NOMO-1 treated with DMSO at 0.1 percent for 48 hours (cell line): ENCODE results near the gene ZNF775.

Source experiments
- DNase-seq: peaks from one replicate; lab custom pipeline; 2025; ENCODE audit not compliant: unreplicated experiment; lab: John Stamatoyannopoulos, UW

The ZNF775 gene

DNA sequence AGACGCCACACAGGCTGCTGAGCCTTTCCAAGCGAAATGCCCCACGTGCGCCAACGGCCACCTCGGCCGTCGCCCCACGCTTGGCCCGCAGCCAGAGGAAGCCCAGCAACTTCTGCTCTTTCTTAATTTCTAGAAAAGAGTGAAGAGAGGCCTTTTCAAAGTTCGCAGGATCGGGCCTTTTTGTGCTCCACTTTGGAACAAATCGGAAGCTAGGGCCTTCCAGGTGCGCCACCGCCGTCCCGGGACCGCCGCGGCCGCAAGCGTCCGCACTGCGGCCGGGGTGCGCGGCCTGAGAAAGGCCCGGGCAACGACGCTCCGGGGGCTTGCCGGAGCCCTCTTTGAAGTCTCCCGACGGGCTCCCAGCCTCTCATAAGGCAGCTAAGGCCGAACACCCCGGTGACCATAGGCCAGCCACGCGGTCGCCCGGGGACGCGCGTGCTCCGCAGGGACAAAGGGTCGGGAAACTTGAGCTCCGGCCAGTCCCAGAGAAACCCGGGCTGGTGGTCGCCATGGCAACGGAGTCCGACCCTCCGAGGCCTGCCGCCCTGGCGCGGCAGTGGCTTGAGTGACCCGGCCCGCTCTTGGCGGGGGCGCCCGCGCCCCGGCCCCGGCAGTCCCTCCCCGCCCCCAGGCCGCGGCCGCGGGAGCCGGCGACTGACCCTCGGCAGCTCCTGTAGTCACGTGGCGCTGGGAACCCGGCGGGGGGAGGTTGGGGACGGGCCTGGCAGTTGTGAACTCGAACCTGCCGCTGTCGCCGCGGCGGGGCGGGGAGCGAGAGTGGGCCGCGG lies 10.8 kb upstream of the ZNF775 start, which contains the start of gene REPIN1:
Gene REPIN1 (plus strand): TSS at position 727 of the 788 bp plus-strand sequence. CDS start 890 bp downstream, outside the sequence.
- peak; percentile 60 for DNase-seq

DNA sequence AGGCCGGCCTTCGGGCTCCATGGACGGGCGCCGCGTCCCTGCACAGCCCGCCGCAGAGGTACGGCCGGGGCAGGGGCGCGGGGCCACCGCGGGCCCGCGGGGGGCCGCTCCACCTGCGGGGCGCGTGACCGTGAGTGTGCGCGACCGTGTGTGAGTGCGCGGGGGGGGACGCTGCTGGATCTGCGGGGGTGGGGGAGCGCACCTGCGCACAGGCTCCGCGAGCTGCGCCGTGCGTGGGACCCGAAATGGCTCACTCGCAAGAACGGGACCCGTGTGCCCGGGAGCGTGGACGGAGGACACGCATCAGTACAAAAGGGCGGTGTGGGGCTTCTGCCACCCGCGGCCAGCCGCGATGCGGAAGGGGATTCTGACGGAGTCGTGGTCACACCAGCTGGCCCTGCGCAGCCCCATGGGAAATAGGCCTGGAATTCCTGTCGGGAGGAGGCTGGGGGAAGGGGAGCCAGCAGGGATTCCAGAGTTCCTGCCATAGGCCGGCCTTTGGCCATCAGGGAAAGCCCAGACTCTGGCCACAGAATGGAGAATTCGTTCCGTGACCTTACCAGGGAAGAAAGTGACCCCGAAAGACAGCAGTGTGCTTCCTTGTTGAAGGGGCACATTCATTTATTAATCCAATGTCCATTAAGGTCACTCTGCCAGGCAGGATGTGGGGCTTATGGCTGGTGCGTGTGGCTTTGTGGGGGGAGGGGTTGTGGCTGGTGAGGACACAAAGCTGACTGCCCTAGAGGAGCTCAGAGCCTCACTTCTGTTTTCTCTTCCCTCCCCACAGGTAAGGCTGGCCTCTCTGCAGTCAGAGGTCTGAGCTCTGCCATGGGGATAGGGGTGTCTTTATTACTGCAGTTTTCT lies 10.0 kb upstream of the ZNF775 start:
- no peak for DNase-seq

DNA sequence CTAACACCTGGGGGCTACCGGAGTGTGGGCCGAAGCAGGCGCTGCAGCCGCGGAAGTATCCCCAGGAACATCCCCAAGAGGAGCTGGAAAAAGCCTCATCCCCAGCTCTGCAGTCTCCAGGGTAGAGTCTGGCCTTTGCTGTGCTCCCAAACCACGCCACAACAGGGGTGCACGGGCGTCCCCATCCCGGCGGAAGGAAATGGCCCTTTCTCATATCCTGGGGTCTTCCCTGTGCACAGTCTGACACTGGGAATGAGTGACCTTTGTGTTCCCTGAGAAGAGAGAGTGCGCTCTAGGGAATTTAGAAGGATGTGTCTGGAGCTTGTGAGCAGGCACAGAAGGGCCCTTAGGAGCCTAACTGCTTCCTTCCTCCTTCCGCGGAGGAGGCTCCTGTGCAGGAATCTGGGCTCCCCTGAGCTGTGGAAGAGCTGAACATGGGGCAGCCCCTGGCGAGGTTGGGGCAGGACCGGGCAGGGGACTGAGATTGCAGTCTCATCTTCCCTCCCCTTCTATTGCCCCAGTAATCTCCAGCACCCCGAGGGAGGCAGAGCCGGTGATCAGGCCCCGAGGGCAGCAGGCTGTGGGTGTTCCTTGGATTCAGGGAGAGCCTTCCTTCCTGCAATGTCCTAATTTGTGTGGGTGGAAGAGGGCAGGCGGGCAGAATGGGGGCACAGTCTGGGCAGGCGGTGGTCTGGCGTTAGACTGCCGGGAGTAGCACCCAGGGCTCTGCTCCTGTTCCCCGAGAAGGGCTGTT lies 9.2 kb upstream of the ZNF775 start:
- no peak for DNase-seq

DNA sequence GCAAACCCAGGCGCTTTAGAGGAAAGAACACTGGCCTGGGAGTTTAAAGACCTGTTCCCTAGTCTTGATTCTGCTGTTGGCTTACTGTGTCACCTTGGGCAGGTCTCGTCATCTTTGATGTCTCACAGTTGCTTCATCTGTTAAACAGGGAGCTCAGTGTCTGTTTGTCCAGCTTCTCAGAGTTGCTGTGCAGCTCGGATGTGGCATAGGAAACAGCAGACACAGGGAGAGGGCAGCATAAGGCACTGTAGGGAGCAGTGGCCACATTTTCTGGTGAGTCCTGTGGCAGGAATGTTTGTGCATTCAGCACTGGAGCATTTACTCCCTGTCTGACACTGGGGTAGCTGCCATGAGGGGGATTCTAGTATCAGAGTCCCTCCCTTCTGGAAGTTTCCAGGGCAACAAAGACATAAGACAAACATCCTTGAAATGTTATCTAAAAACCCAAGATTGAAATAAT lies 8.5 kb upstream of the ZNF775 start:
- DNase-seq = no peak

DNA sequence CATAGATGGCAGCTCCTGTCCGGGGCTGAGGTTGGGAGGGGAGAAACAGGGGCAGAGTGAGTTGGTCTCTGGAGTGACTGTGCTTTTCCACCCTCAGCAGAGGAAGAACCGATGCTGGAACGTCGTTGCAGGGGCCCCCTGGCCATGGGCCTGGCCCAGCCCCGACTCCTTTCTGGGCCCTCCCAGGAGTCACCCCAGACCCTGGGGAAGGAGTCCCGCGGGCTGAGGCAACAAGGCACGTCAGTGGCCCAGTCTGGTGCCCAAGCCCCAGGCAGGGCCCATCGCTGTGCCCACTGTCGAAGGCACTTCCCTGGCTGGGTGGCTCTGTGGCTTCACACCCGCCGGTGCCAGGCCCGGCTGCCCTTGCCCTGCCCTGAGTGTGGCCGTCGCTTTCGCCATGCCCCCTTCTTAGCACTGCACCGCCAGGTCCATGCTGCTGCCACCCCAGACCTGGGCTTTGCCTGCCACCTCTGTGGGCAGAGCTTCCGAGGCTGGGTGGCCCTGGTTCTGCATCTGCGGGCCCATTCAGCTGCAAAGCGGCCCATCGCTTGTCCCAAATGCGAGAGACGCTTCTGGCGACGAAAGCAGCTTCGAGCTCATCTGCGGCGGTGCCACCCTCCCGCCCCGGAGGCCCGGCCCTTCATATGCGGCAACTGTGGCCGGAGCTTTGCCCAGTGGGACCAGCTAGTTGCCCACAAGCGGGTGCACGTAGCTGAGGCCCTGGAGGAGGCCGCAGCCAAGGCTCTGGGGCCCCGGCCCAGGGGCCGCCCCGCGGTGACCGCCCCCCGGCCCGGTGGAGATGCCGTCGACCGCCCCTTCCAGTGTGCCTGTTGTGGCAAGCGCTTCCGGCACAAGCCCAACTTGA lies 7.8 kb upstream of the ZNF775 start:
- DNase-seq = no peak

DNA sequence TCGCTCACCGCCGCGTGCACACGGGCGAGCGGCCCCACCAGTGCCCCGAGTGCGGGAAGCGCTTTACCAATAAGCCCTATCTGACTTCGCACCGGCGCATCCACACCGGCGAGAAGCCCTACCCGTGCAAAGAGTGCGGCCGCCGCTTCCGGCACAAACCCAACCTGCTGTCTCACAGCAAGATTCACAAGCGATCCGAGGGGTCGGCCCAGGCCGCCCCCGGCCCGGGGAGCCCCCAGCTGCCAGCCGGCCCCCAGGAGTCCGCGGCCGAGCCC lies 7.2 kb upstream of the ZNF775 start:
- no peak for DNase-seq

DNA sequence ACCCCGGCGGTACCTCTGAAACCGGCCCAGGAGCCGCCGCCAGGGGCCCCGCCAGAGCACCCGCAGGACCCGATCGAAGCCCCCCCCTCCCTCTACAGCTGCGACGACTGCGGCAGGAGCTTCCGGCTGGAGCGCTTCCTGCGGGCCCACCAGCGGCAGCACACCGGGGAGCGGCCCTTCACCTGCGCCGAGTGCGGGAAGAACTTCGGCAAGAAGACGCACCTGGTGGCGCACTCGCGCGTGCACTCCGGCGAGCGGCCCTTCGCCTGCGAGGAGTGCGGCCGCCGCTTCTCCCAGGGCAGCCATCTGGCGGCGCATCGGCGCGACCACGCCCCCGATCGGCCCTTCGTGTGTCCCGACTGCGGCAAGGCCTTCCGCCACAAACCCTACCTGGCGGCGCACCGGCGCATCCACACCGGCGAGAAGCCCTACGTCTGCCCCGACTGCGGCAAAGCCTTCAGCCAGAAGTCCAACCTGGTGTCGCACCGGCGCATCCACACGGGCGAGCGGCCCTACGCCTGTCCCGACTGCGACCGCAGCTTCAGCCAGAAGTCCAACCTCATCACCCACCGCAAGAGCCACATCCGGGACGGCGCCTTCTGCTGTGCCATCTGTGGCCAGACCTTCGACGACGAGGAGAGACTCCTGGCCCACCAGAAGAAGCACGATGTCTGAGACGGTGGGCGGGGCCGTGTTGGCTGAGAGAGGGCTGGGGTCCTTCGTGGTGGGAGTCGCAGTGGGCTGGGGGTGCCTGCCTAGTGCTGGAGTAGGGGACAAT lies 6.7 kb upstream of the ZNF775 start:
- no peak for DNase-seq

DNA sequence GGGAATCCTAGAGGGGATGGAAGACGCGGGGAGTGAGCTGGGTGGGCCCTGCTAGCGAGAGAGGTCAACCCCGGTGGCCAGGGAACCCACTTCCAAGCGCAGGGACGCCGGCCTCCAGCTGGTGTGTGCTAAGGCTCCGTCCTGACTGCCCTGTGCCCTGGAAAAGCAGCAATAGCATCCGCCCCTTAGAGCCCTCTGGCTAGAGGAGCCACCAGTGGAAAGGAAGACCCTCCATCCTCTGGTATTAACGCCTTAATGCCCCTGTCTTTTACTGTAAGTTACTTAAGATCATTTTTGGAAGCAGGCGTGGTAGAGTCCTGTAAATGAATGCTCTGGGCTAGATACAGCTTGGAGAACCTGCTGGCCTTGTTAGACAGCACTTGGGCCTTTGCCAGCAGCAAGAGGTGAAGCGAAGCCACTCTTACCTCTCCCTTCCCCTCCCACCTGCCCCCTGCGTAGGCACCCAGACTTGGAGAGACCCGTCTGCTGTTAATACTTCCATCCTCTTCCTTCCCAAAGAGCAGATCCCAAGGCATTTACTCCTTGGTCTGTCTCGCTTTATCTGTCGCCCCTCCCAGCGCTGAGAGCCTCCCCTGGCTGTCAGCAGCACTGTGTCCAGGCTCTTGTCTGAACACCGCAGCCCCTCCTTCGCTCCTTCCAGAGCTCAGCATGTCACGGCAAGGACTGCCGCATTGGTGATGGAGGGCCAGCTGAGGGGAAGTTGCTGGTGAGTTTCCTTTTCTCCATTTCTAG lies 5.9 kb upstream of the ZNF775 start:
- DNase-seq = no peak

DNA sequence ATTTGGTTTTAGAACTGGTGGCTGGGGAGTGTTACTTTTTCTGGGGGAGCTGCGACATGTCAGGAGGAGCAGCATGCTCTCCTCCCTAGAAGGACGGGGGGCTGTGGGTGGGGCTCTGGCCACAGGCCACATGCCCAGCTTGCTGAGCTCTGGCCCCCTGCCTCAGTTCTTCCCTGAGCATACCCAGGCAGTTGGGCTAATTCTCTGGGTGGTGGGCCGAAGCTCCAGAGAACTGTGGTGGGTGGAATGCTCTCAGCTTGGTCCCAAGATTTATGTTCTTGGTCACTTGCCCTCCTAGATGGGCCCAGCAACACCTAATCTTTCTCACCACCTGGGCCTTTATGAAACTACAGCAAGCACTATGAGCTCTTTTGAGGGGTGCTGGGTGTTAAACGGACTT lies 5.1 kb upstream of the ZNF775 start:
- DNase-seq = no peak

DNA sequence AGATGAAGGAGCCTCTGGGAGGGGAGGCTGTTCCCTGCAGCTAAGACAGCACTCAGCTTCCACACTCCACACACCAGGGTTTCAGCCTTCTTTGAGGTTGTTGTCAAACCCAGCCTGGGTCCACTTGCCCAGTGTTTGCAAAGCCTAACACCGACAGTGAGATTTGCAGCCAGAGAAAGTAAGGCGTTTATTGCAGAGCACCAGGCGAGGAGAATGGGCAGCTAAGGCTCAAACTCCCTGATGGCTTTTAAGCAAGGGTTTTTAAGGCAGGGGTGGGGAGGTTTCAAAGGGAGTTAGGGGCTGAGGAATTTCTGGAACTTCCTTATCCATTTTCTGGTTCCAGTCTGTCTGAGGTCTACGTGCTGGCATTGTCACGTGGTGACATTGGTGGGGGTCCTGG lies 4.7 kb upstream of the ZNF775 start:
- DNase-seq = no peak

DNA sequence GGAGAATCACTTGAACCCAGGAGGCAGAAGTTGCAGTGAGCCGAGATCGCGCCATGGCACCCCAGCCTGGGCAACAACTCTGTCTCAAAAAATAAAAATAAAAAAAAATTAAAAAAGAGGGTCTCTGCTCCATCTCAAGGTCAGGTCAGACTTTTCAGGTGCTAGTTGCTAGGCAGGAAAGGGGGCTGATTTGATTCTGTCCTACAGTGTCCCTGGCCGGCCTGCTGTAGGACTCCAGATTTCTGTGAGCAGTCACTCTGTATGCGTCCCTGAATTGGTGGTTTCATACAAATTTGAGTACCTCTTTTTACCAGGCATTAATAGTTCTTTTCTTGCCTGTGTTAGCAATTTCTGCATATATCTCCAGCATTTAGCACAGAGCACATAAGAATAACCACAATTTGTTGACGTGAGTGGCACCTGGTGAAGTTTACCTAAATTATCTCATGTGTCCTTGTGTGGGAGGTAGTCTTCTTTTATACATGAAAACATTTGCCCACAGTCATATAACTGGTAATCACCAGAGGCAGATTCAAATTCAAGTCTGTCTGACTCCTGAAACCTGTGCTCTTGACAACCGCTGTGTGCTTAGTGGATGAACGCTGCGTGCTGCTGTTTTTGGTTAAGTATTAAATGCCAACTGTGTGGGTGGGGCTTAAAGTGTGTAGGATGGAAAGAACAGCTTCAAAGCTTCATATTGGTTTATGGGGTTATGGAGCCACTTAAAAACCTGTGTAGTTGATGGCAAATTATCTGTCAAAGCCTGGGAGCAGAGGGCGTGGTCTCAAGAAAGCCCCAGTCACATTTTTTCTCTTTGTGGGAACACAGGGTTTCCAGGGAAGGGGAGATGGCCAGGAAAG lies 3.2 kb upstream of the ZNF775 start:
- no peak for DNase-seq

DNA sequence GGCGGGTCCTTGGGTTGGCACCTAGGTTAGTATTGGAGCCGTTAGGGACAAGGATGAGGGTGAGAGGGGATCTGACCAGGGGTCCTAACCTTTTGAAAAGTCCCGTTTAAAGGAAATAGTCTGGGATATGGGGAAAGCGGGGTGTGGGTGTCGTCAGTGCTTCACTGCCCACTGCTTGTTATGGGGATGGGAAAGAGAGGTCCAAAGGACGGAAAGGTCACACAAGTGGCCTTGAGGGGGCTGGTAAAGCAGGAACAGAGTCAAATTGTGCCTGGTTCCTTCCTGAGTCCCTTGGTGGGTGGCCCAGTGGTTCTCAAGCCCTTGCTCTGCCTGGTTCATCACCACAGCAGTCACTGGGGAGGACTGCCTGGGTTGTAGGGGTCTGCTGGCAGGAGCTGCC lies 2.6 kb upstream of the ZNF775 start:
- DNase-seq = no peak

DNA sequence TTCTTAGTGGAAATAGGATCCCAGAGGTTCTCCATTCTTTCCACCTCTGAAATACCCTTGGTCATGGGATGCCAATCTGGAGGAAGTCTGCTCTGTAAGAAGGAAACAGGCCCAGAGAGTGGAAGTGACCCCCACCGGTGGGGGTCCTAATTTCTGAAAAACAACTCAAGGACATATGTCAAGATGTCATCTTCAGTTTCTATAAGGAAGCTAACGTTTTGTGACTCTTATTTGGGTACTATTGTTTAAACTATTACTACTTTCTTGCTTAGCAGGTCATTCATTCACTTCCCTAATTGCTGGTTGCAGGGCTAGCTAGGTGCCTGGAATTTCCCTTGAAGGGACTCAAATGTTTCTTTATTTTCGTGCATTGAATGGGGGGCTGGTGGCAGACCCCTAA lies 1.9 kb upstream of the ZNF775 start:
- no peak for DNase-seq

DNA sequence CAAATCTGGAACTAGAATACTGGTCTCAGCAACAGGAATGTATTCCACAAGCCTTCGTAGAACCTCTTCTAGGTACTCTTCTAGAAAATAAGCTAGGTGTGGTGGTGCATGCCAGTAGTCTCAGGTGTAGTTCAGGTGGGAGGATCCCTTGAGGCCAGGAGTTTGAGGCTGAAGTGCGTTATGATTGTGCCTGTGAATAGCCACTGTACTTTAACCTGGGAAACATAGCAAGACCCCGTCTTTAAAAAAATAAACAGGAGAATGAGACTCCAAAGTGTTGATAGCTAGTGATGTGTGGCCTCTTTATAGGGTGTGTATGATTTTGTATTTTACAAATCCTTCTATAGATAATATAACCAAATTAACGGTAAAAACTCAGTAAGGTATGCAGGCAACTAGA lies 1.5 kb upstream of the ZNF775 start:
- no peak for DNase-seq

DNA sequence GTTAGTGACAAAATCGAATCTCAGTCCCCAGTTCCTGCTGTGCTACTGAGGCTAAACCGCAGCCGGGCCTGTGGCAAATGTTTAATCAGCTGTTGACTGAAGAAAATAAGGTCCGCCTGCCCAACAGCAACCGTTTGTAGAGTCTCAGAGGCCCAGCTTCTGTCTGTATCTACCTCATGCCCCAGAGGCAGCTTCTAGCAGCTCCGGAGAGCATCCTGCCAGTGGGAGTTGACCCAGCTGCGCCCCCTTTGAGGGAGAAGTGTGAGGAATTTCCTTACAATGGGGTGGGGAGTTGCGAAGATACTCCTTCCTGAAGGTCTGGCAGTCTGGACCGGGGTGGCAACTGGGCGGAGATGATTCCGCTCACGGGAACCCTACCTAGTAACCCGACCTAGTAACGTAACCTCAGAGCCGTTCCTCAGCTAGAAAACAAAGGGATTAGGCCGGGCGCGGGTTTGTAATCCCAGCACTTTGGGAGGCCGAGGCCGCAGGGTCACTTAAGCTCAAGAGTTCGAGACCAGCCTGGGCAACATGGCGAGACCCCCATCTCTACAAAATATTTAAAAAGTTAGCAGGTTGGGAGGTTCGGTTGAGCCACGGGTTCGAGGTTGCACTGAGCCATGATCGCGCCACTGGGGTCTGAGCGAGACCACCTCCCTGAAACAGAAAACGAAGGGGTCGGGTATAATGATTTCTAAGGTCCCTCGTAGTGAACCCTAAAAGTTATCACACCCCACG lies 846 bp upstream of the ZNF775 start:
- peak; percentile 42 for DNase-seq

DNA sequence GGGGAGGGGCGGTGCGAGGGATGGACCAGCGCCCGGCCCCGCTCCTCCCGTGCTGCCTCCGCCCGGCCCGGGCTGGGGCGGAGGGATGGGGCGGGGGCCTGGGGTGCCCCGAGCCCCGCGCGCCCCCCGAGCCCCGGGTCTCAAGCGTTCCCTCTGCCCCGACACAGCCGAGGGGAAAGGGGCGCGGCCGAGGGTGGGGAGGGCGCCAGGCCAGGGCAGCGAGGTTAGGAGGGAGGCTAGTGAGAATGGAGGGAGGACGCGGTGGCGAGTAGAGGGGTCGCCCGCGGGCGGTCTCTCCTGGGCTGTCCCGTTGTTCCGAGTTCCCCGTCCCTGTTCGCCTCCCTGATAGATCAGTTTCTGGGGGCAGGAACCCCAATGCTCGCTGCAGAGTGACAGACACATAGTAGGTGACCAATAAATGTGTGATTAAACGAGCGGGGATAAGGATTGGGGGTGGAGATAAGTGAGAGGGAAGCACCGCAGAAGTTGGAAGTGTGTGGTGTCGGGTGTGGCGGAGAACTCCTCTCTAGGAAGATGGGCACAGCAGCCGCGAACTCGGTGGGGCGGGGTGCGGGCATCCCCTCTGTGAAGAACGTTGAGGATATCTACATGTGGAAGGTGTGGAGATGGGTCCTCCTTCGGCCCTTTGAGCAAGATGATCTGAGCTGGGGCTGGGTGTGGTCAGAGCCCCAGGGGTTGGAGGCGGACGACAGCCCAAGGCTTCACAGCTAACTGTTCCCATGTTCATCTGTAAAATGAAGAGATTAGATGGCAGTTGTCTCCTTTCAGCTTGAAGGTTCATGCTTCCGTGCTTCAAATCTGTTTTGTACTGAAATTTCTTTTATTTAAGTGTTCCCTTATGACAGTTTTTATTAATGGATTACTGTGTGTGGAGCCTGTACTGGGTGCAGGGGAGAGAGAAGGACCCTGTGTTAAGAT lies 580 bp downstream of the ZNF775 start:
- no peak for DNase-seq

DNA sequence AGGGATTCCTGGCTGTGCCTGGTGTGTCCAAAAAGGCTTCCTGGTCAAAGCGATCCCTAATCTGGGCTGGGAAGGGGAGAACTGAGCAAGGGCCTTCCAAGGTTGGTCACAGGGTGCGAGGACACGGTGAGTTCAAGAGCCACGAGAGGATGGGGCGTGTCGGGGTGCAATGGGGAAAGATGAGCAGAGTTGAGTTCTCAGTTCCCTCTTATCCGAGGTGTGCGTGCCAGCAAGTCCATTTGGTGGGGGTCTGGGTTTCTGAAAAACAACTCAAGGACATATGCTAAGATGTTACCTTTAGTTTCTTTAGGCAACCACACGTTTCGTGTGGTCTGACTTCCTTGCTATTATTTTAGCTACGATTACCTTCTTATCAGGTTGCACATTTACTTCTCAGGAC lies 1.3 kb downstream of the ZNF775 start:
- no peak for DNase-seq
